Choroid plexus epithelial cell (primary cell): ENCODE data around the gene VAV2.

ENCODE experiments used
- DNase-seq: peaks from one replicate; pipeline ENCODE4 v3.0.0-alpha.2; 2010; ENCODE audit warnings: low read depth
- H3K4me3 ChIP-seq: 2 replicates; pipeline ENCODE4 v1.5.1; 2011; ENCODE audit warnings: low read depth, mild to moderate bottlenecking, control low read depth, low read length, moderate library complexity
- TF ChIP-seq, protein P1 (sequence below): conservative IDR thresholded peaks from 2 replicates; pipeline ENCODE4 v1.5.1; 2011; ENCODE audit warnings: low read depth, mild to moderate bottlenecking, control low read depth, inconsistent platforms, low read length, moderate library complexity

The VAV2 gene

GRCh38 chr9:133842721-133843227, 149.3 kb downstream of the VAV2 start:
- TF ChIP-seq, protein P1, sequence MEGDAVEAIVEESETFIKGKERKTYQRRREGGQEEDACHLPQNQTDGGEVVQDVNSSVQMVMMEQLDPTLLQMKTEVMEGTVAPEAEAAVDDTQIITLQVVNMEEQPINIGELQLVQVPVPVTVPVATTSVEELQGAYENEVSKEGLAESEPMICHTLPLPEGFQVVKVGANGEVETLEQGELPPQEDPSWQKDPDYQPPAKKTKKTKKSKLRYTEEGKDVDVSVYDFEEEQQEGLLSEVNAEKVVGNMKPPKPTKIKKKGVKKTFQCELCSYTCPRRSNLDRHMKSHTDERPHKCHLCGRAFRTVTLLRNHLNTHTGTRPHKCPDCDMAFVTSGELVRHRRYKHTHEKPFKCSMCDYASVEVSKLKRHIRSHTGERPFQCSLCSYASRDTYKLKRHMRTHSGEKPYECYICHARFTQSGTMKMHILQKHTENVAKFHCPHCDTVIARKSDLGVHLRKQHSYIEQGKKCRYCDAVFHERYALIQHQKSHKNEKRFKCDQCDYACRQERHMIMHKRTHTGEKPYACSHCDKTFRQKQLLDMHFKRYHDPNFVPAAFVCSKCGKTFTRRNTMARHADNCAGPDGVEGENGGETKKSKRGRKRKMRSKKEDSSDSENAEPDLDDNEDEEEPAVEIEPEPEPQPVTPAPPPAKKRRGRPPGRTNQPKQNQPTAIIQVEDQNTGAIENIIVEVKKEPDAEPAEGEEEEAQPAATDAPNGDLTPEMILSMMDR = no peak
- no peak overlapping the region for H3K4me3 ChIP-seq
- no peak for DNase-seq

- DNase-seq = peak; percentile 42
- no peak overlapping the region for H3K4me3 ChIP-seq
- TF ChIP-seq, protein P1 = no peak
Measured at GRCh38 chr9:133842174-133842573, 149.9 kb downstream of the VAV2 start.

DNA sequence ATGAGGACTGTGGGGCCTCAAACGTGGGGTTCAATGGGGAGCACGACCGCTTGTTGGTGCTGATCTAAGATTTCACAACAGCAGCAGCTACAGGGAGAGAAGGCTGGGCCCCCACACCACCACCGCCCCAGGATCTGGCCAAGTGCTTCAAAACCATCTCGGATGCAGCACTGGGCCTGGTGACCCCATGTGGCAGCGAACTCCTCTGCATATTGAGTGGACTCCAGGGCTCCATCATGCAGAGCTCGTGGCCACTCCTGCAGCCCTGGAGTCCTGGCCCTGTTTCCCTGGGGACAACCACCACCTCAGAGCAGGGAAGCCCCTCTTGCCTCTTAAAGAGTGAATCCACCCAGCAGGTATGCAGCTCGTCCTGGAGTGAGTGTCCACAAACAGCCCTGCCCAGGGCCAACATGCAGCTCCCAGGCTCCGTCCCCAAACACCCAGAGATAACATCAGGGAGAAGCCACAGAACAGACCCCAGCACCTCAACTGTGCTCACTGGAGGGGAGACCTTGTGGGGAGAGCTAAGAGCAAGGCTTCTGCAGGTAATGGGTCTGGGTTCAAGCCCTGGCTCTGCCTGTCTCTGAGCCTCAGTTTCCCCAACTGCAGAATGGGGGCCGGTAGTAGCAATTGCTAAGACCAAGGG, 150.8 kb downstream of the VAV2 start:
- no peak overlapping the region for H3K4me3 ChIP-seq
- DNase-seq = no peak
- TF ChIP-seq, protein P1 = no peak

GRCh38 chr9:133839822-133840329, 152.2 kb downstream of the VAV2 start:
- peak; percentile 57 for DNase-seq
- TF ChIP-seq, protein P1 = no peak
- no peak overlapping the region for H3K4me3 ChIP-seq

GRCh38 chr9:133838859-133839507, 153.1 kb downstream of the VAV2 start:
- TF ChIP-seq, protein P1 = no peak
- no peak overlapping the region for H3K4me3 ChIP-seq
- no peak for DNase-seq

DNA sequence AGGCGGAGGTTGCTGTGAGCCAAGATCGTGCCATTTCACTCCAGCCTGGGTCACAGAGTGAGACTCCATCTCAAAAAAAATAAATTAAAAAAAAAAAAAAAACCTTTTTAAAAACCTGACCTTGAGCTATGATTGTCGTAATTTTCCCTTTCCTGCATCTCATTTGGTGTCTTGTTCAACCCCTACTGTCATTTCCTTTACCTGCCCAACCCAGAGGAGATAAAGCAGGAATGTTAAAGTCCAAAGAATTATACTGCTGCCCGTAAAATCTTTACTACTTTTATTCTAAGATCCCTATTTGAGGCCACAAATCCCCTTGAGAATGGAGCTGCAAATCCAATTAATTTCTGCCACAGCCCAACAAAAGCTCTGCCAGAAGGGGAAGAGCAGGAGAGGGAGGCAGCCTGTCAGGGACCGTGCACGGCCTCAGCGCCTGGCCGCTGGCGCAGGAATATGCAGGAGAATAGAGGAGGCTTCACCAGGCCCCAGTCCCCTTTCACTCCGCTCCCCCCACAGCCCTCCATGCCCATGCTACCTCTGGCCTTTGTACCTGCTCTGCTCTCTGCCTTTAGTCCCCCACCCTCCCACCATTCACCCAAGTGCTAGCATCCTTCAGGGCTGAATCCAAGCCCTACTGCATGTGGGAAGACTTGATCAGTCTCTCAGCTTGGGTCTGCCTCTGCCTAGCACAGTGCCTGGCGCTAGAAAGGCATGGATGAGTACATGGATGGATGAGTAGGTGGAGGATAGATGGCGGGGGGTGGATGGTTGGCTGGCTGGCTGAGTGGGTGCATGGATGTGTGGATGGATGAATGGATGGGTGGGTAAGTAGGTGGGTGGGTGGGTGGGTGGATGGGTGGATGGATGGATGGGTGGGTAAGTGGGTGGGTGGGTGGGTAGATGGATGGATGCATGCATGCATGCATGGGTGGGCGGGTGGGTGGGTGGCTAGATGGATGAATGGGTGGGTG, 154.2 kb downstream of the VAV2 start:
- TF ChIP-seq, protein P1 = no peak
- no peak overlapping the region for H3K4me3 ChIP-seq

More for the DNA sequence above, 154.2 kb downstream of the VAV2 start:
- no peak for DNase-seq
